ENCODE data around the gene BABAM2.

BABAM2 gene

GRCh38 chr2:28354920-28355520 lies 464.5 kb downstream of the BABAM2 start:
- DNase-seq = no peak

DNA sequence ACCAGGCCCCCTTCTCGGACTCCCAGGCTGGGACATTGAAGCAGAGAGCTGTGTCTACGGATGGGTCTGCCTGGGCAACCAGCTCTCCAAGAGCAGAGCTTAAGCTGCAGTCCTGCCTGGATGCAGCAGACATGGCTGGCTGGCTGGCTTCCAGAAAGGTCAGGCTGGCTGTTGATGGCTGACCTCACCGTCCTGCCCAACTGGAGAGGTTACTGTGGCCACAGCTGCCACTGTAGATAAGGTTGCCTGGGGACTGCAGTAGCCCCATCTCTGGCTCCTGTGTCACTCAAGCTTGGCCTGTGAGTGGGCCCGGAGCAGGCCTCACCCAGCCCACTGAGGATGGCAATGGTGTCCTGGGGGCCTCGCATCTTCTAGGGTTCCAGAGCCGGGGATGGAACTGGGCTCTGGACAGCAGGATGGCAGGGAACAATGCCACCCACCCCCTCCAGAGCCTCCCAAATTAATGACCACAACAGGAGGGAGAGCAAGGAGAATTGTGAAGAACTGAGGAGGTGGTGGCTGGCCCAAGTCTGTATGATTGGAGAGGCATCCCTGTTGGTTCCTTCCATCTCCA lies 465.1 kb downstream of the BABAM2 start:
- DNase-seq = no peak

DNA sequence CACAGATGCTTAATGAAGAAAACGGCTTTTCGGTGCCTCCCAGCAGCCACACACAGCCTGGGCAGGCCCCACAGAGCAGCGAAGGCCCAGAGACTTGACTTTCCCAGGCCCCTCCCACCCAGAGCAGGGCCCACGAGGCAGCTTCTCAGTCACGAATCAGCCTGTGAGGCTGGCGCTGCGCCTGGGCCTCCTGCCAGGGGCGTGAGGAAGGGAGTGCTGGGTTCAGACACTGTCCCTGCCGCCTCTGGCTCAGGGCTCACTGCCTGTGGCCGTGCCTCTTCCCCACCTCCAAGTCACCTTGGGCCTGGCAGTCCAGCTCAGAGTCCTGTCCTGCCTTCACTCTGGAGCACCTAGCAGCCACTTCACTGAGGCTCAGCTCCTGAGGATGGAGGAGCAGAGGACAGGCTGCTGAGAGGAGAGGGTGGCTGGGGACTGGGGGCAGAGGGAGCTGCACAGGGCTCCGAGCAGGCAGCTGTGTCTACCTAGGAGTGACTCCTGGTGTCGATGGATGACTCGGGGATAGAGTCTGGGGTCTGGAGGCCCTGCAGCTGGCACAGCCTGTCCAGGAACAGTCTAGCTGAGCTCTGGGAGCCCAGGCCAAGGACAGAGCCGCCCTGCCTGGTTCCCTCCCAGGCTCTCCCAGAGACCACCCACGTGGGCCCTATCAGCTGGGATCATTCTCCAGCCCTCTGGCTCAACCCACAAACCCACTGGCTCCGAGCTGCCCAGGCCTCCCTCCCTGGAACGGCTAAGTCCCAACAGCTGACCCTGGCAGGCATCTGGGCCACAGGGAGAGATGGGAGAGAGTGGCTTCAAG lies 465.8 kb downstream of the BABAM2 start:
- peak; percentile 87 for DNase-seq

DNA sequence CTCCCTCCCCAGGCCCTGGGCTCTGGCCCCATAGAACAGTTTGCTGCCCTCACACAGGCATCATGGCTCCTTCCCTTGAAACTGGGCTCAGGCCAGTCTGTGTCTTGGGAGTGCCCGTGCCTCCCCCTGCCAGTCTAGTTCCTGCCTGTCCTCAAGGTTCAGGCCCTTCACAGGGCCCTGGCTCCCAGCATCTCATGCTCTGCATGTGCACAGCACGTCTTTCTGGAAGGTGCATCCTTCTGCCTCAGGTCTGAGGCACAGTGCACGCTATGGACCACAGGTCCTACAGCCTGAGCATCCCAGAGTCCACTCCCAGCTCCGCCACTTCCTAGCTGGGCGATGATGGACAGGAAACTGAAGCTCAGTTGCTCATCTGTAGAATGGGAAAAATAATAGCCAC lies 466.5 kb downstream of the BABAM2 start:
- DNase-seq = no peak

DNA sequence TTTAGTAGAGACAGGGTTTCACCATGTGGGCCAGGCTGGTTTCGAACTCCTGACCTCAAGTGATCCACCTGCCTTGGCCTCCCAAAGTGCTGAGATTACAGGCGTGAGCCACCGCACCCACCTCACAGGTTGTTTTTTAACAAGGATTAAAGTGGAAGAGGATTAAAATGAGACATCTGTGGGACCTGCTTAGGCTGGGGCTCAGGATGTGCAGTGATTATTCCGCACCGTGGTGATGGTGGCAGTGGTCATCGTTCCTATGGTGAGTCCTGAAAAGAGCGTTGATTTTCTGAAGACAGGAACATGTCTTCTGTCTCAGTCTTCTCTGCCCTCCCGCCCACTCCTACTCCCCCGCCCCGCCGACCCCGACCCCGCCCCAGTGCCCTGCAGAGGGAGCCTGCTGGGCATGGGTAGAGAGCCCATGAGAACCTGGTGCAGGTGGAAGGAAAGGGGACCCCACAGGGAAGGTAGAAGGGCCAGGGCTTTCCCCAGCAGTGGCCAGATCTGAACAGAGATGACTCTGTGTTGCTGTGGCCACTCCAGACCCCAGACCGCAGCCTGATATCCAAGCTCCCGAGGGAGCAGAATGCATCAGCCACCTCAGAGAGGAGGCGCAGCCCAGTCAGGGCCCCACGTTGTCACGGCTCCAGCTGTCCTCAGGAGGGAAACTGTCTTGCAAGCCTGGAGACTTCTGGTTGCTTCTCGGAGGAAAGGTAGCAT lies 467.6 kb downstream of the BABAM2 start:
- DNase-seq = no peak

DNA sequence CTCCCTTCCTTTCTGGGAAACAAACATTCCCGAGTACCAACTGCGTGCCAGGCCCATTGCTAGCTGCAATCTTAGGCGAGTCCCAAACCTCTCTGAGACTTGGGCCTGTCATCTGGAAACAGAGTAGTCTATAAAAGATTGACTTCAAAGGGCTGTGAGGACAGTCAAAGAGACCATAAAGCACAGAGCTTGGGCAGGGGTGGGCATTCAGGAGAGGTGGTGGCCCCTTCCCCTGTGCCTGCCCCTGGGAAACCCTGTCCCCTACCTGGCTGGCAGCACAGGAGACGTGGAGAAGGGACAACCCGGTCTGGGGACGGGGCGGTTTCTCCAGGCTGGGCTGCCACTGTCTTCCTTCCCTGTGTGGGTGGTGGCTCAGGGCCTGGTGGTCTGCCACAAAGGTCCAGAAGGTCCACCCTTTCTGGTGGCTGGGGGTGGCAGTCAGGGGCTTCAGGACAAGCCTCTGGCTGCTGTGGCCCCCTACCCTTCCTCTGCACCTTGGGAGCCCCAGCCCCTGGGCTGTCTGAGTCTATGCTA lies 468.2 kb downstream of the BABAM2 start:
- no peak for DNase-seq

- DNase-seq = peak; percentile 84
These were observed 468.9 kb downstream of the BABAM2 start for GRCh38 chr2:28359222-28360057.

GRCh38 chr2:28360058-28360717 lies 469.7 kb downstream of the BABAM2 start:
- DNase-seq = no peak

DNA sequence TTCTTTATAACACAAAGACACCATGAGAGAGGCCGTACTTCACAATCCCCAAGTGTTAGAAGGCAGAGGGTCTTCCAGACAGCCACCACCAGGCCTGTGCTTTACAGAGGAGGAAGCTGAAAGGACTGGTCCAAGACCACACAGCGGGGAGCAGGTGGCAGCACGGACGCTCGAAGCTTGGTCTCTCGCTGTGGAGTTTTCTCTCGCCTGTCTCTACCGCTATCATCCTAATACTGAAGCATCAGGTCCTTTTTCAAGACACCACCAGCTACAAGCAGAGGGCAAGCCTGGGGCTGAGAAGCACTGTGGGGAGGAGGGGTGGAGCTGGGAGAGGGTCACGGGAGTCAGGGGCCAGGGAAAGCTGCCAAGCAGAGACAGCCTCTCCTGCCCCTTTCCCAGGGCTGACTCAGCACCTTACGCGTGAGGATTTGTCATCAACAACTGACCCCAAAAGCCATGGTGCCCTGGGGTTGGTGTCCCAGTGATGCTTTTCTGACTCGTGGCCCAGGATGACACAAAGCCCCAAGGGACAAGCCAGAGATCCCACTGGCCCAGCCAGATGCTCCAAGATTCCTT lies 470.3 kb downstream of the BABAM2 start:
- DNase-seq = peak; percentile 11

DNA sequence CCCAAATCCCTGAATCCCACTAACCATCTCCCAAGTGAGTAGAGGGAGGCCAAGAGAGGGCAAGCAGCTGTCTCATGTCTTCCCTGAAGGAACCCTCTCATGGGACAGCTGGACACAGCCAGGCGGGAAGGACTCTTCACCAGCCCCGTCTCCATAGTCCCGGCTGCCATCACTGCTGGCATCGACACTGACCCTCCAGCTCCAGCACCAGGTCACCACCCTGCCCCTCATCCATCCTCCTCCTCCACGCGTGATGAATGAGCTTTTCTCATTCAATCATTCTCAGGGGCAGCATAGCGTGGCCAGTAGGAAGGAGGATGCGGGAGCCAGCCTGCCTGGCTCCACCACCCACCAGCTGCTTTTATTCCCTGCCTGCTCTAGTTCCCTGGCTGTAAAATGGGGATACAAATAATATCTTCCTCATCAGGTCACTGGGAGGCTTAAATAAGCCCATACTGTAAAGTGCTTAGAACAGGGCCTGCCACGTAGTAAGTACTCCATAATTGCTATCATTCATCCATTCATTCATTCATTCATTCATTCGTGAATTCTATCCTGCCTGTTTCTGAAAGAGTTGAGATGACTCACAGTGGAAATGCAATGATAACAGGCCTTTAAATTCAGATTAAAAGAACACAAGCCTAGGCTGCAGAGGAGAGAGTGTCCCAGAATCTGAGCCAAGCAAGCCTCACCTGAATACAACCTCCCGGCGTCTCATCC lies 471.6 kb downstream of the BABAM2 start:
- no peak for DNase-seq

DNA sequence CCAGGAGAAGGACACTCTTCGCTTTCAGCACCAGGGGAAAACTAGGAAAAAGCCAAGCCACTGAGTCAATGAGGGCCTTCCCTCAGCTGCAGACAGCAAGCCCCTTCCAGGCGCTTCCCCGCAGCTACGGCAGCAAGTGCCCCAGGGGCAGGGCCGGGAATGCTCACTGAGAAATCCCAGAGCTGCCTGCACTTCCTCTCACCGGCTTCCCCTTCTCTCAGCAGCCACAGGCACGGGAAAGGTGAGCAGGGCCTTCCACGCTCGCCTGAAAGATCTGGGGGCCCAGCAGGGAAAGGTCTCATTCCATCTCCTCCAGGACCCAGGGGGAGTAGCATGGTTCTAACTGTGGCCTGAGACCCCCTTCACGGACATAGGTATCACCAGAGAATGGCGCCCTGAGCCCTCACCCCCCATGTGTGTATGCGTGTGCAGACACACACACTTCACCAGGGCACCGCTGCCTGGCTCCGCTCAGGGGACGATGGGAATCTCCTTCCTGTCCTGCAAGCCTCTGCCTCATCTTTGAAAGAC lies 472.5 kb downstream of the BABAM2 start:
- DNase-seq = no peak

DNA sequence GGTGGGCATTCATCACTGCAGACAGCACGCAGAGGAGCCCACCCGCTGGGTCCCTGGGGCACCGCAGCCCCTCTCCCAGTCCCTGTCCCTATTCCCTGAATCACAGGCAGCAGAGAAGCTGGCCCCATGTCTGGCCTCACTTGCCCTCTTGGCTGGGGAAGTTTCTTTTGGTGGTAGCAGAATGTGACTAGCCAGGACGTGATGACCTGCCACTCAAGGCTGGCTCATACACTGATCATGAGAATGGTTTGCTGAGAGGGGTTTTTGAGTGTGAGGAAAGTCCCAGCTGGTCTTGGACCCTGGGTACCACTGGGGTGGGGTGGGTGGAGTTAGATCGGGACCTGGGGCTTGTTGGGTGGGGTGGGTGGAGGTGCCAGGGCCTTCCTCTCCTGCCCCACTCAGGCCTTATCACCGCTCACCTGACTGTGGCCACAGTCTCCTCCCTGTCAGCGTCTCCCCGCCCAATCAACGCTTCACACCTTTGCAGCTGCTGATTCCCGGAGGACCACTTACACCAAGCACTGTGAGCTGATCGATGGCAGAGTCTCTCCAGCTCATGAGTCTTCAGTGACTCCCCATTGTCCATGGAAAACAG lies 473.3 kb downstream of the BABAM2 start:
- DNase-seq = no peak

- DNase-seq = no peak
These were observed 474.1 kb downstream of the BABAM2 start for GRCh38 chr2:28364610-28365009.

GRCh38 chr2:28365158-28365557 lies 474.6 kb downstream of the BABAM2 start:
- DNase-seq = no peak

DNA sequence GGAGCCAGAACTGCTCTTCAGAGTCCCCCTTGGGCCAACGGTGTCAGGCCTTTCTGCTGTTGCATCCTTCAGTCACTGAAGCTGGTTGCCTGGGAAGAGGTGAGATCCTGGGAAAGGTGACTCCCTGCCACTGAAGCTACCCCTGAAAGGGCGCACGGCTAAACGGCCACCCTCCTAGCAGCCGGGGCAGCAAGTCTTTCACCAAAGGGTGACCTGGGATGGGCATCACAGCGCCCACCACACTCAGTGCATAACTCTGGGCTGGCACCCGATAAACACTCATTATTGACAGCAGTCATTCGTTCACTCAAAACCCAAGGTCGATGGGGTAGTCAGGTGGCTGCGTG lies 475.6 kb downstream of the BABAM2 start:
- DNase-seq = no peak

- DNase-seq = no peak
These were observed 476.2 kb downstream of the BABAM2 start for GRCh38 chr2:28366496-28367282.

- no peak for DNase-seq
These were observed 477.3 kb downstream of the BABAM2 start for GRCh38 chr2:28367667-28368356.

DNA sequence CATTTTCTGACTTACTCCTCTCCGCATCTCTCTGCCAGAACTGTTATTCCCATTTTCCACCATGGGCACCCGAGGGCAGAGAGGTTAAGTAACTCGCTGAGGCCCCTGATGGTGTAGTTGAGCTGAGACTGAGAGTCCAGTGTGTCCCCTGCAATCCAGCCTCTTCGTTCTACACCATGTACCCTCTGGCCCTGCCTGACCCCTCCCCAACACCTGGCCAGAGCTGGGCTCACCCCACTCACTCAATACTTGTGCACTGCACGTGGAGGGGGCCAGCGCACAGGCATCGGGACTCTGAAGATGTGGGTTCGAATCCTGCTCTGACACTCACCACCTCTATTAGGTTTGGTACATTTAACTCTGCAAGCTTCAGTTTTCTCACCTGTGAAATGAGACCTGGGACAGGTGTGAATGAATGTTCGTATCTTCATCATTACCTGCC lies 477.8 kb downstream of the BABAM2 start:
- no peak for DNase-seq

DNA sequence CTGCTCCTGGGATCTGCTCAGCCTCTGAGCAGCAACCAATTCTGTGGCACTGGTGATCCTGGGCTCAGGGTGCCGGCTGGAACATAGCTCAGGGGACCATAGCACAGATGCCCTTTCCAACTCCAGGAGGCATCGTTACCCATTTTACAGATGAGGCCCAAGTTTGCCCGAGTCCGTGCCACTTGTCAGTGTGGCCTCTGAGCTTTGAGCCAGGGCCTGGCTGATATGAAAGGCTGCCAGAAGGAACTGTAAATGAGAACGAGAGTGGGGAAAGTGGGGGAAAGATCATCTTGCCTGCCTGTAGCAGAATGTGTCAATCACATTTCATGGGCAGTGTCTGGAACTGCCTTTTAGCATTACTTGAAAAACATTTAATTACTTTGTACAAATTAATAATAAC lies 478.8 kb downstream of the BABAM2 start:
- no peak for DNase-seq
